M059J (cell line): ENCODE measurements around the gene RER1. TPM values are rescaled to one million over a fixed set of nuclear protein-coding genes. Genes with fewer than 3 reads are reported as not detected.

Experiments
- DNase-seq: peaks from one replicate; pipeline ENCODE4 v3.0.0-alpha.2; 2012; ENCODE audit warnings: low read depth
- total RNA-seq: library from RNA; depleted of rRNA; stranded (reverse); fragments of >200 nt; shearing (Covaris generic); gene quantifications from 2 replicates; pipeline ENCODE4 v1.2.3, GENCODE V29; 2014; rRNA removed

Gene RER1, protein sequence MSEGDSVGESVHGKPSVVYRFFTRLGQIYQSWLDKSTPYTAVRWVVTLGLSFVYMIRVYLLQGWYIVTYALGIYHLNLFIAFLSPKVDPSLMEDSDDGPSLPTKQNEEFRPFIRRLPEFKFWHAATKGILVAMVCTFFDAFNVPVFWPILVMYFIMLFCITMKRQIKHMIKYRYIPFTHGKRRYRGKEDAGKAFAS
- total RNA-seq: 135 and 233 TPM in 2 replicates

DNA sequence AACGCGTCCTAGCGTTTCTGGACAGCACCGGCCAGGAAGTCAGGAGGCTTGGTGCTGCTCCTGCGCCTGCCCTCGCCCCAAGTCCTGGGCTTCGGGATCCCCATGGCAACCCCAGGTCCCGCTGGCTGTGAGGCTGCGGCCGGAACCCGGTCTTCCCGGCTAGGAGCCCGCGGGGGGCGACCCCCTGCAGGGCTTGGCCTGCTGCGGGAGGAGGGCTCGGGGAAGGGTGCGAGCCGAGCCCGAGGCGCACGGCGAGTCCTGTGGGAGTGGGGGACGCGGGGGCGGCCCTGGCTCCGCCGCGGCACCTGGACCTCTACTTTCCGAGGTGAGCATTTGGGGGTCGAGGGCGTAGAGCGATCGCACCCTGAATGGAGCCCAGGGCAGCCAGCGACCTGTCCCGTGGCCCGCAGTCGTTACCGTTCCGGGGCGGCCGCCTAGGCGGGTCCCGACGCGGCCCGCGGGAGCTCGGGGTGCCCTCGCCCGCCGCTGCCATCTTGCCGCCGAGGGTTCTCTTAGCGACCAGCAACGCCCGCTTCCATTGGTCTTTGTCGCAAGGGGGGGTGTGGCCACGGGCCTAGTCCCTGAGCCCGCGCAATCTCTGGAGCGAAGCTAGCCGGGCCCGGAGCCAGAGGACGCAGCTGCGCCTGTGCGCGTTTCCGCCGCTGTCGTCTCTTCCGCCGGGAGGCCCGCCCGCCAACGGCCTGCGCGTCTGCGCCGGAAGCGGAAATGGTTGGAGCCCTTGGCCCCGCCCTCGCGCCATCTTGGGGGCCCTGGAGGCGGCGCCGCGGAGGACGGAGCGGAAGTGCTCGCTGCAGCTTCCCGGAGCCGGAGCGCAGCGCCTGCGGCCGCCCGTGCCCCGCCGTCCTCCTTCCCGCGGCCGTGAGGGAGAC is at the start of gene RER1, which contains the start of gene MORN1:
RER1 (plus strand) TSS at position 801 of the 890 bp plus-strand sequence. CDS start 3,950 bp downstream, outside the sequence.
MORN1 (minus strand) TSS at position 514 of the 890 bp plus-strand sequence; CDS start at position 493, 21 bp downstream.
- peak; percentile 98 for DNase-seq

DNA sequence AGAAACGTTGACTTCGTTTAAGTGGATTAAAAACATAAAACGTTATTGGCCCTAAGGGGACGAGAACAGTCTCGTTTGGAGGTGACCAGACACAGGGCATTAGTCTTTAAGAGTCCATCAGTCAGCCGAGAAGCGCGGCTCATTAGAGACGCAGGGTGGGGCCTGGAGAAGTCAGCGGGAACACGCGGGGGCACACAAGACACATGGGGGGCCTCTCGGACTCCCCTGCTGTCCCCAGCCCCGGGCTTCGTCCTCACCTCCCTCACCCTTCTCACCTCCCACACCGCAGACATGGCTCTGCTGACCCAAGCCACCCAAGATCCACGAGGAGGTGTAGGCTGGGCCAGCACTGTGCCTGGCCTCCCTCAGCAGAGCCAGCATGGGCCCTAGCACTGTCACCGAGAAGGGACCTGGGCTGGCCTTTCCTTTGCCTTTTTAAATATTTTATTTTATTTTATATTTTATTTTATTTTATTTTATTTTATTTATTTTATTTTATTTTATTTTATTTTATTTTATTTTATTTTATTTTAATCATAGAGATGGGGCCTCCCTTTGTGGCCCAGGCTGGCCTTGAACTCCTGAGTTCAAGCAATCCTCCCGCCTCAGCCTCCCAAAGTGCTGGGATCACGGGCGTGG is 49.1 kb upstream of the RER1 start:
- DNase-seq: no peak

DNA sequence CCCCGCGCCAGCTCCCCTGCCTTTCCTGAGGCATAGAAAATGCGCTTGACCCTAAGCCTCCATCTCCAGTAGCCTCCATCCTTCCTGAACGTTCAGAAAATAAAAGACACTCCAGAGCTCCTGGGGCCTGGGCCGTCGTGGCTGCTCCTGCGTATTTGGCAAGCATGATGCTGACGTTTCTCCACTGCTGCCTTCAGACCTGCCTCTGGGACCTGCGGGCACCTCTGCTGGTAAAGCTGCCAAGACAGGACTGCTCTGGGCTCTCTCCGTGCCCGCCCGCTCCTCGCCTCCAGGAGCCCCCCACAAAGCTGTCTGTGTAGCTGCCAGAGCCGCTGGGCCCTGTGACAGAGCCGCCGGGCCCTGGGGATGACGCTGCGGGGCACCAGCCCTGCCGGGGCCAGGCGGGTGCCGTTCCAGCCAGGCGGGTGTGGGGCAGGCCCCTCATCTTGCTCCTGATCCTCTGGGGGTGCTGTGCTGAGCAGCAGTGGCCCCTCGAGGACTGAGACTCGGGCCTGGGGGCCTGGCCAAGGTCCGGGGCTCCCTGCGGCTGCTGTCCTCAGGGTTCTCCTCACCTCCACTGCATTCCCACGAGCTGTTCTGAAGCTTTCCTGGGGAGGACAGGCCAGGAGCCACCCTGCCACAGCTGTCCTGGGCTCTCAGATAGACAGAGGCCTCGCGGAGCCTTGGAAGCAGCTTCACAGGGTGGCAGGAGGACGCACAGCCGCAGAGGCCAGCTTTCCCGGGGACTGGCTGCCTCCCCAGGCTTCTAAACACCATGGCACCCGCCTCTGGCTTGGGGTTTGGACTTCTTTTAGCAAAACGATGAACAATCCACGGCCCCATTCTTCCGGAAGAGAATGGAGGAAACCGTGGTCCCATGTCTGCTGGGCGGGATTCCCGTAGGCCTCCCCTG is 48.4 kb upstream of the RER1 start:
- no peak for DNase-seq

DNA sequence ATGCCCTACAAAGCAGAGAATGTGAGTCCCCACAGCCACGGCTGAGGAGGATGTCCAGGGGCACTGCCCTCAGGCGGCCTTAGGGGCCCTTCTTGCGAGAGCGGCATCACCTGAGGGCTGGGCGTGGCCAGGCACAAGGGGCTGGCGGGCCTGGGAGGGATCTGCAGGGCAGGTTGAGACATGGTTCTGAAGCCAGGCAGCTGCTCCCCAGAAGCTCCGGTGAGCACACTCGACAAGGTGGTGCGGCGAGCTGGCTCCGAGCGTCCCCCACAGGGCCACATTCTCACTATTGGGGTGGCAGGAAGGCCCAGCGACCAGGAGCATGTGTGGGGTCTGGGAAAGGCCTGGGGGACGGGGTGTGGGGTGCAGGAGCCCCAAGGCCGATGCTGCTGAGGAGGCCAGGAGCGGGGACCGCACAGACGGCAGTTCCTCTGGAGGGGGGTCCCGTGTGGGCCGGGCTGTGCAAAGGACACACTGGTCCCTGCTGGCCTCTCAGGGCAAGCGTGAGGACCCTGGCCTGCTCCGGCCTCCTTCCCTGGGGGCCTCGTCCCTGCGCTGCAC is 47.4 kb upstream of the RER1 start:
- no peak for DNase-seq

DNA sequence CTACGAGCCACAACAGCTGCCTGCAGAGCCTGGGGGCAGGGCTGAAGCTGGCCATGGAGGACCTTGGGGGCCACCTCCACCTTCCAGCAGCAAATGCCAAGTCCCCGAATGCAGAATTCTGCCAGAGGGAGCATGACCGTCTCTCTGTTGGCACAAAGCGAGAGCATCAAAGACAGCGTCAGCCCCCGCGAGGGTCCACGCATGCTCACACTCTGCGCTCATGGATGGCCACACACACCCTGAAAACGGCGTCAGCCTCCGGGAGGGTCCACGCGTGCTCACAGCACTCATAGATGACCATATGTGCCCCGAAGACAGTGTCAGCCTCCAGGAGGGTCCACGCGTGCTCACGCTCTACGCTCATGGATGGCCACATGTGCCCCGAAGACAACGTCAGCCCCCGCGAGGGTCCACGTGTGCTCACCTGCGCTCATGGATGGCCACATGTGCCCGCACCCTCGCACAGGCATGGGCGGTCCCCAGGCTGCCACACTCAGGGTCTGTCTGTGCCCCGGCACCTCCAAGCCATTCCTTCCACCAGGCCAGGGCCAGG is 46.8 kb upstream of the RER1 start:
- DNase-seq: no peak

DNA sequence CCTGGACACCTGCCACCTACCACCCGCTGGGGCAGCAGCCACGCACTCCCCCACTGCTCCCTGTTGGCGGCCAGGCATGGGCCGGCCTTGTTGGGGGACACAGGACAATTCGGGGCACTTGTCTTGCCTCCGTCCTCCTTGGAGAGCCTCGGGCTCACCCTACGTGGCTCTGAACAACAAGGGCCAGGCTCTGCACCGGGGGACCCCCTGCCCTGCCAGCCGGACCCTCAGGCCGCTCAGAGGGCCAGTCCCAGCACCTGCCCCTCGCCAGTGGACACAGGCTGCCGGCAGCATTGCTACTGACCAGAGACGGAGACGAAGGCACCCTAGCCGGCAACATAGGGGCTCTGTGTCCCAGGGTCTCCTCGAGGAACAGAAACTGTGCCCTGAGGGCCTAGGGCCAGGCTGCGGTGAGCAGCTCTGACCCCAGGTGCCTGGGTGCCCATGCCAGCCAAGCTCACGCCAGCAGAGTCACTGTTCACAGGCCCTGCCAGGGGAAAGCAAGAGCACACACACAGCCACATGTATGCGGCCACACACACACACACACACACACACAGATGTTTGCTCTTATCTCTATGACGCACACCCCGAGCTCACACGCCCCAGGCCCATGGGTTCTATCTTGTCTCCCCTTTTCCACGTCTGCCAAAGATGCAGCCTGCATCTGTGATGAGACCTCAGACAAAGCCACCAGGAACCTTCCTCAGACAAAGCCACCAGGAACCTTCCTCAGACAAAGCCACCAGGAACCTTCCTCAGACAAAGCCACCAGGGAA is 46.2 kb upstream of the RER1 start:
- no peak for DNase-seq

DNA sequence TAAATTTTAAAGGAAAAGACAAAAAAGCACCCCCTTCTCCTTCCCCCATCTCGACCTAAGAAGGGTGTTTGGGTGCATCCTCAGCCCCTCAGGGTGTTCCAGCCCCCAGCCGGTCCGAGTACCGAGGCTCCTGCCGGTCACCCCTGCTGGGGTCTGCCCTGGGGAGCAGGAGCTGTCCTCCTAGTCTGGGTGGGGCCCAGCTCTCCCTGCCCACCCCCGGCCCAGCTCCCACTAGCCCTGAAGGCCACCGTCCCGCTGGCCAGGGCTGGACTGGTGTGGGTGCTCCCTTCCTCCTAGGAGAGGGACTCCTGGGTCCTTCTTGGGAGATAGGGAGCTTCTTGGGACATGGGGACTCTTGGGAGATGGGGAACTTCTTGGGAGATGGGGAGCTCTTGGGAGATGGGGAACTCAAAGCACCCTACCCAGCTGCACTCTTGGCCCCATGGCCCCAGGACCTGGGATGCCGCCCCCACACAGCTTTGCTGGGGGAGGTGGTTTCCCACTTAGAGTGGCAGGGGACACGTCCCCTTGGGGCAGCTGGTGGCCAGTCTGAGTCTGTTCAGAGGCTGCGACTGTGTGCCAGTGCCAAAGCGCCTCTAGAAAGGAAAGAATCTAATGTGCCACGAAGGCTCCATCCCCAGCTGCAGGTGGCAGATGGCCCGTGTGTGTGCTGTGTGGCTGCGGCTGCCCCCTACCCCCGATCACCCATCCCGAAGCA is 44.8 kb upstream of the RER1 start:
- no peak for DNase-seq

DNA sequence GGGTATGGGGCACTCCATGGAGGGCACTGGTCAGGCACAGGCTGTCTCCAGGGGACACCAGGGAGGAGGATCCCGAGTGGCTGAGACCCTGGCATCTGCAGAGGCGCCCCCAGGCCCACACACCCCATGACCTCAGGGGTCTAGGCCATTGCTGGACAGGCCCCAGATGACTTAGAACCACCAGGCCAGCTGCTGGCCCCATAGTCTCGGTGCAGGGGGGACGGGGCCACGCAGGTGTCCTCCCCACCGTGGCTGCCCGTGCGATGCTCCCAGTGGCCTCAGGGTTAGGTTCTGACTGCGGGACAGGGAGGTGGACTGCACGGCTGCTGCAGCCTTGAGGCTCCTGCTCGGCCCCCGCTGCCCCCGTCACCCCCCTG is 44.2 kb upstream of the RER1 start:
- no peak for DNase-seq

DNA sequence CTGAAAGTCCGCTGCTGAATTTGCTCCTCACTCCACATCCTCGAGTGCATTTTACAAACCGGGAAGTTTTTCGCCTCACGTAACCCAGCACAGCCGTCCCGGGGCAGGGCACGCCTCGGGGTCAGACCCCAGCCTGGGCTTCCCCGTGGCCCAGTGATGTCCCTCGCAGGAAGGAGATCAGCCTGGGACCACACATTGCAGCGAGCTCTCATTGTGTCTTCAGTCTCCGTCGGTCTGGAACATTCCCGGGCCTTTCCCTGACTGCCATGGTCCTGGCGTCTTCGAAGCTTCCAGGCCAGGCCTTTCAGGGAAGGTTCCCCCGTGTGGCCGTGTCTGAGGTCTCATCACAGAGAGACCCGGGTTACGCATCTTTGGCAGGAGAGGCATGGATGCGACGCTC is 43.7 kb upstream of the RER1 start:
- no peak for DNase-seq

DNA sequence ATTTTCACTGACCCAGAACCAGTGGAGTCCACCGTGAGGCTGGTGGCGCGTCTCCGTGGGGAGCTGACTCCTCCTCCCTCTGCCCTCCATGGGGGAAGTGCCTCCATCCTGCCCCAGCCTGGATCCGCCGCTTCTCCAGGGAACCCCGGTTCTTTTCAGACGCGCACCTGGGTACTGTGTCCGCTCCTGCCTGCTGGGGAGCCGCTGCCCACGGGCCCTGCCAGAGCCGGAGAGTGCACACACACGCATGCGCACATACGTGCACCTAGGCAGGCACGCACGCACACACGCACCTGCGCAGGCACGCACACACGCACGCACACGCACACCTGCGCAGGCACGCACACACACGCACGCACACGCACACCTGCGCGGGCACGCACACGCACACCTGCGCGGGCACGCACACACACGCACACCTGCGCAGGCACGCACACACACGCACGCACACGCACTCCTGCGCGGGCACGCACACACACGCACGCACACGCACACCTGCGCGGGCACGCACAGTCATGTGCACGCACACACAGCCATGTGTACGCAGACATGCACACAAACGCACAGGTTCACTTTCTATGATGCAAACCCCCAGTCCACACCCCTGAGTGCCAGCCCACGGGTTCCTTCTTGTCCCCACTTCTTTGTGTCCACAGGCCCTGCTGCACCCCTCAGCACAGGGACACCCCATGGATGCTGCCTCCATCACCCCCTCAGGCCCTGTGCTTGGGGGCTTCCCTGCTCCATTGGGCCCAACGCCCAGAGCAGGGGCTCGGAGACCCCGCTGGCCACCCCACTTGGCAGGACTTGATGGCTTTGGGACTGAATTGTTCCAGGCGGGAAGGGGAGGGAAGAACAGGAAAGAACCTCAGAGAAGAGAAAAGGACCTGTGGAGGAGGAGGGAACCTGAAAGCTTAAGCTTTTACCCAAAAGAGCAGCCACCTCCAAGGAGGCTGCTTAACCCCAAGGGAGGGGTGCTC is 43.0 kb upstream of the RER1 start:
- DNase-seq: no peak

DNA sequence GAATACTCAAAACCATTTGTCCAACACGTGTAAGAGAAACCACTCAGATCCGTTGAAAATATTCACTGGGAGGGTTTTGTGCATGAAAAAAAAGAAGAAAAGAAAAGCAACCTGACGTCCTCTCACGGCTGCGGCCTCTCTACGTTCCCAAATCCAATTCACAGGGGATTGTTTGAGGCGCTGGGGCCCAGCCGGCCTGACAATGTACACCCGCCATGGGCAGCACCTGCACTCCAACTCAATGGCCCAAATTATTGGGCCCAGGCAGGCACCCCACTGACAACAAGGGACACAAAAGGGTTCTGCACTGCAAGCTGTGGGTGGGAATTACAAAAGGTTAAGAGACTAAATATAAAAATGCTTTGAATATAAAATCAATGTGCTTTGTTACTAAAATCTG is 41.8 kb upstream of the RER1 start:
- no peak for DNase-seq

DNA sequence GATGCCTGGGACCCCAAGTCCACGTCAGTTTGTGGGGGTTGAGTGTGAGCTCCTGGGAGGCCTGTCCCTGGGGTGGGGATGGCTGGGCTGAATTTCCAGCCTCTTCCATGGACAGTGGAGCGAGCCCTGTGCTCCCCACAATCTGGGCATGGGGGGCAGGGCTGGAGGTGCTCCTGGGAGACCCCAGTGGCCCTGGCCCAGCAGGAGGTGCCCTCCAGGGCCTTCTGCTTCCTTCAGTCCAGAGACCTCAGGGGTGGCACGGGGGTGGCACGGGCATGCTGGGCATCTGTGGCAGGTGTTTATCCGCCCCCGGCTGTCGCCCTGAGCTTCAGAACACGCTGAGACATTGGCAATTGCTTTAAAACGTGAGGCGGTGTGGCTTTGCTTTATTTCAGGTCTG is 41.1 kb upstream of the RER1 start:
- DNase-seq: no peak

DNA sequence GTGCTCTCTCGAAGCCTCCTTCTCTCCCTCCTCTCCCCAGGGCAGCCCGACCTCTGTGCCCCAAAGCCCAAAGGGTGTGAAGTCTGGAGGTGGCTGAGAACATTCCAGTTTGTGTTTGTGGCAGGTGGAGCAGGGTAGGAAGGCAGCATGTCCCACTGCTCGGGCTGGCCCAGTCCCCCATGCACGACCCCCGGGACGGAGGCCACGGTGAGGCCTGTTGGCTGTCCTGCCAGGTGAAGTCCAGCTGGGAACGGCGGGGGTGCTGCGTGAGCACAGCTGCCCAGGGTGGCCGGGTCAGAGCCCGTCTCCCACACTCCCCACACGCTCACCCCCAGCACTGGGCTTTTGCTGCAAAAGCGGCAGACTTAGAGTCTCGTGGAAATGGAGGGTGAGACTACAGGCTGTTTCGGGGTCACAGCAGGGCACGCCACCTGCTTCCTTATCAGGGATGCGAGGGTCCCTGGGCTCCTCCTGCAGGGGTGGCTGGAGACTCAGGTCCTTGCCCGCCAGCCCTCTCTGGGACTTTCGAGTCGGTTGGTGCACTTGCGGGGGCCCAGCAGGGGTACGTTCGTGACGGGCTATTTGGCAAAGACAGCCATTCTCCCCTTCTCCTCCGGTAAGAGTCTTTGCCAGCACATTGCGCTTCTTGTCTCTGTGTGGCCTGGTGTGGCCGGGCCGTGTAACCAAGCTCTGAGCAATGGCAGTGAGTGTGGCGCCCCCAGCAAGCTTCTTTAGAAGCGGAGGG is 40.6 kb upstream of the RER1 start:
- DNase-seq: peak; percentile 12

DNA sequence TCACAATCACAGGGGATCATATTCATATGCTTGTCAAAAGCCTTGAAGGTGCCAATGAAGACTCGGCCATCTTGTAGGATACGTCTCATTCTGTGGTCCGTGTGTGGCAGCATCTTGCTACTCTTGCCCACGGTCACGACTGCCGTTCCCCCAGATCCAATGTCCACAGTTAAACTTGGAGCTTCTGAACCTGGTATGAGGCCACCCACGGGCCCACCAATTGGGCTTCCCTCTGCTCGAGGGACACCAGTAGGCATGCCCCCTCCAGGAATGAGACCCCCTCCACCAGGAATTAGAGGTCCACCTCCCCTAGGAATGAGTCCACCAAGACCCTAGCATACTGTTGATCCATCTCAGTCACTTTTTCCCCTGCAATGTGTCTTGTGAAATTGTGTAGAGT is 39.9 kb upstream of the RER1 start:
- no peak for DNase-seq

DNA sequence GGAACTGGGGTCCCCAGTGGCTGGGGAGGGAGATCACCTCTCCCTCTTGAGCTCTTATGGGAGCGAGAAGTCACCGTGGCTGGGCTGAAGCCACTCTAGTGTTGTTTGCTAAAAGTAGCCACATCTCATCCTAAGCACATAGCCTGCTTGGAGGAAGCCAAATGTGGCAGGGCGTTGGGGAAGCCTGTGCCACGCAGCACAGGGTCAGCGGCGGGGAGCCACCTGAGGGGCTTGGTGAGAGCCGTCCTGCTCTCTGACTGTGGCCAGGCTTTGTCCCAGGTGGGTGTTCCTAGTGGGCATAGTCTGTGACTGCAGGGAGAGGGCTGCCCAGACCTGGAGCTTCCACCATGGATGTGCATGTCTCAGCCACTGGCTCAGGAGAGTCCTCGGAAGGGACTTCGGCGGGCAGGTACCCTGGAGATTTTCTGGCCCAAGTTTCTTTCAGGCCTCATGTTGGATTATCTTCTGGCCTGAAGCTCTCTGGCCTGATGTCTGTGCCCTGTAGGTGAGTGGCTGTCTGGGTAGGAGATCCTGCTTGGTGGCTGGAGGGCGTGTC is 39.2 kb upstream of the RER1 start:
- no peak for DNase-seq

DNA sequence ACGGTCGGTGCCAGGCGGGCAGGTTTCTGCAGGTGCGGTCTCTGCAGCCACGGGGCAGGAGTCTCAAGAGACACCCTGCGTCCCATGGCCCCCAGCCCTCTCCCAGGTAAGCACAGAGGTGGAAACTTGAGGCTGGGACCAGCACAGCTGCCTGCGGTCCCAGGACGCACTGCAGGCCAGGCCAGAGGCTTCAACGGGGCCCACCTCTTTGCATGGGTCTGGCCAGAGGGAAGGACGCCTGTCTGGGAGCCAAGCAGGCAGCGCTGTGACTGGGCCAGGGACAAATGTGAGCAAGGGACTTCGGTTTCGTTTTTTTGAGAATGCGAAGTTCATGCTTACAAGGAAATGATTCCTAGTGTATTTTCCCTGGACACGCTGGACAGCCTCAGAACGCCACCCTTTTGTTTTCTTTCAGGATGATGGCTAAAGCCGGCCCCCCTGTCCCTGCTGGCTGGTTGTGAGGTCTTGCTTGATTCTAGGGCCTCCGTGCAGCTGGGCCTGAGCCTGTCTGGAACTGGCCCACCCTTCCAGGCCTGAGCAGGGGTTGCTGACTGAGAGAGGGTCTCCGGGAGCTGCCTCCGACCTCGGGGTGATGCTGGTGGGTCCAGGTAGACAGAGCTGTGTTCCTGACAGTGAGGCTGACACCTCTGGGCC is 38.6 kb upstream of the RER1 start:
- no peak for DNase-seq
